ENCODE data around the gene MYO1B. TPM values are rescaled to one million over a fixed set of nuclear protein-coding genes. Genes with fewer than 3 reads are reported as not detected.

Gene MYO1B
- total and polyA plus RNA-seq, 2 of the 4 experiments (the other 2 are of a cell fraction): 57.2 to 116 TPM

DNA sequence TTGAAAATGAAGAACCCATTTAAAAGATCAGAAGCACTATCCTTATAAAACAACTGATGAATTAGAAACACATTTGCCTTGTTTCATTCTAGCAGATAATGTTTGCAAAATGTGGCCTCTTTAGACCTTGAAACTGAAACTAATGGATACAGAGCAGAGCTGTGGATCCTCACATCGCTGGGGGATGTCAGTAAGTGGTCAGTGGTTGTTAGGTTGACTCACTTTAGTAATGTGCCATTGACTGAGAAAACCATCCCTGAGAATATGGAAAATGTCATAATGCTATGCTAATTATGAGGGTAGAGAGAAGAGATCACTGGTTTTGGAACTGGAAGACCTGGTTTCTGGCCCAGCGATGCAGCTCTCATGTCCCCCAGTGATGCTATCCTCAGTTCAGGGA is 176.7 kb downstream of the MYO1B start:
- no TSS peak for BruUV-seq (replicated peaks)
- Histone ChIP-seq H3K9me3 (ENCODE audit: control insufficient read depth, insufficient read depth, low read length) (no peaks in the 10 kb centered on the region), H4K8ac (ENCODE audit: low read depth in 2 of 2, low read length in 2 of 2) (no peak overlapping the region), H2AK9ac (replicated peaks; ENCODE audit: low read depth, low read length, poor library complexity) (no peak overlapping the region), H3K36me3 (ENCODE audit: control insufficient read depth, insufficient read depth, low read length) (peaks cover 50% of the 10 kb centered on the region), H3K79me1 (ENCODE audit: low read depth in 1 of 2, low read length in 2 of 2) (no peaks in the 10 kb centered on the region; a peak in 1 of 4 replicates), H3K14ac (replicated peaks; ENCODE audit: low read depth, low read length) (no peak overlapping the region), H3K27me3 (ENCODE audit: control insufficient read depth, insufficient read depth, low read length) (no peaks in the 10 kb centered on the region), H4K5ac (ENCODE audit: low read depth, low read length) (no peak overlapping the region), H3K9ac (ENCODE audit: low read depth, low read length) (no peak overlapping the region), H2BK15ac (ENCODE audit: low read depth, low read length) (no peak overlapping the region), H3K27ac (ENCODE audit: insufficient read depth, low read length) (no peak overlapping the region), H2BK120ac (ENCODE audit: low read depth, low read length) (no peak overlapping the region), H3K9me1 (ENCODE audit: insufficient read depth, low read length) (peaks cover 4% of the 10 kb centered on the region; the same call in 1 of the 2 replicates), H4K20me1 (ENCODE audit: insufficient read depth, low read length) (no peaks in the 10 kb centered on the region), H3K4ac (ENCODE audit: low read depth, low read length) (no peak overlapping the region), H3K23ac (ENCODE audit: low read depth, low read length) (no peak overlapping the region), H3K56ac (ENCODE audit: extremely low read depth, insufficient read depth, low read length) (no peak overlapping the region), H3K18ac (ENCODE audit: low read depth, low read length) (no peak overlapping the region), H3K4me1 (ENCODE audit: control insufficient read depth, insufficient read depth, low read length) (no peaks in the 10 kb centered on the region; the same call in 1 of the 2 replicates), H2AK5ac (ENCODE audit: low read depth, low read length) (no peak overlapping the region), H3K4me2 (ENCODE audit: low read depth, low read length) (no peak overlapping the region), H2BK5ac (ENCODE audit: low read depth, low read length, poor library complexity, severe bottlenecking) (no peak overlapping the region), H2BK20ac (ENCODE audit: low read depth, low read length) (no peak overlapping the region), H3K4me3 (ENCODE audit: insufficient read depth, low read depth, low read length) (no peak overlapping the region), H2AFZ (replicated peaks; ENCODE audit: low read length, poor library complexity) (no peak overlapping the region), H4K91ac (ENCODE audit: insufficient read depth, low read depth, low read length) (no peak overlapping the region)
- intact Hi-C loops (cut with micrococcal nuclease): loop anchor here (5.0 kb wide), 1 partner anchor 255 kb away; no protein-coding TSS in a partner anchor
- TF ChIP-seq MAZ (IDR thresholded peaks at IDR 0.05; ENCODE audit: borderline replicate concordance, low read depth, low read length): no peak
- no peak for TF ChIP-seq MXI1 (IDR thresholded peaks at IDR 0.05; ENCODE audit: borderline replicate concordance, low read depth, low read length)
- no peak for TF ChIP-seq RCOR1 (IDR thresholded peaks at IDR 0.05; ENCODE audit: insufficient replicate concordance, low read length)
- TF ChIP-seq ELK1 (IDR thresholded peaks at IDR 0.05; ENCODE audit: borderline replicate concordance, low read depth, low read length): no peak
- no peak for TF ChIP-seq RFX5 (IDR thresholded peaks at IDR 0.05; ENCODE audit: low read depth, low read length)
- no peak for TF ChIP-seq NFE2L2 (IDR thresholded peaks at IDR 0.05; ENCODE audit: low read depth, low read length)
- TF ChIP-seq FOS (IDR thresholded peaks at IDR 0.05; ENCODE audit: low read depth, low read length): no peak
- TF ChIP-seq CTCF (conservative IDR thresholded peaks at IDR 0.05; ENCODE audit: low read depth, low read length): no peak
- TF ChIP-seq CHD1 (IDR thresholded peaks at IDR 0.05; ENCODE audit: low read depth, low read length): no peak
- no peak for TF ChIP-seq CEBPB (IDR thresholded peaks at IDR 0.05; ENCODE audit: low read depth, low read length)
- no peak for TF ChIP-seq MAFK (IDR thresholded peaks at IDR 0.05; ENCODE audit: low read depth, low read length)
- no peak for TF ChIP-seq BHLHE40 (IDR thresholded peaks at IDR 0.05; ENCODE audit: low read depth, low read length)
- no peak for TF ChIP-seq POLR2A (IDR thresholded peaks at IDR 0.05; ENCODE audit: low read depth, low read length)
- TF ChIP-seq, protein P1, sequence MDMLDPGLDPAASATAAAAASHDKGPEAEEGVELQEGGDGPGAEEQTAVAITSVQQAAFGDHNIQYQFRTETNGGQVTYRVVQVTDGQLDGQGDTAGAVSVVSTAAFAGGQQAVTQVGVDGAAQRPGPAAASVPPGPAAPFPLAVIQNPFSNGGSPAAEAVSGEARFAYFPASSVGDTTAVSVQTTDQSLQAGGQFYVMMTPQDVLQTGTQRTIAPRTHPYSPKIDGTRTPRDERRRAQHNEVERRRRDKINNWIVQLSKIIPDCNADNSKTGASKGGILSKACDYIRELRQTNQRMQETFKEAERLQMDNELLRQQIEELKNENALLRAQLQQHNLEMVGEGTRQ (IDR thresholded peaks at IDR 0.05; ENCODE audit: low read depth, low read length): no peak
- ChIA-PET CTCF (interaction anchor here (0.6 to 1.0 kb wide), 3 partner anchors 63 to 158 kb away, joined by 3 to 4 read pairs (median 3); no protein-coding TSS in a partner anchor), POLR2A (ENCODE audit: unreplicated experiment) (no interaction called here)
- no peak for DNase-seq
- dilution Hi-C loops (cut with HindIII; ENCODE audit: low sequenced_read_pairs, unreplicated experiment): no loop called here
- no peak for ATAC-seq (ENCODE audit: low read depth)
- in situ Hi-C loops (cut with MboI; ENCODE audit: low sequenced_read_pairs): no loop called here
- no CpG with 5 or more reads among the region's 2 CpGs for WGBS, 2 experiments (ENCODE audit: extremely low coverage in 2 of 2, insufficient read length in 1 of 2)

Data from IMR-90 (cell line).